Measurements from ENCODE around the gene ABCD3.

GRCh38 chr1:94468708-94469107, 50.5 kb downstream of the ABCD3 start:
- TF ChIP-seq EP300 (IDR thresholded peaks at IDR 0.05): no peak
- no peak for TF ChIP-seq CTCF (IDR thresholded peaks at IDR 0.05)

Data from tibial nerve (tissue), 4 donors.